ENCODE results near the gene TRIM67.

DNA sequence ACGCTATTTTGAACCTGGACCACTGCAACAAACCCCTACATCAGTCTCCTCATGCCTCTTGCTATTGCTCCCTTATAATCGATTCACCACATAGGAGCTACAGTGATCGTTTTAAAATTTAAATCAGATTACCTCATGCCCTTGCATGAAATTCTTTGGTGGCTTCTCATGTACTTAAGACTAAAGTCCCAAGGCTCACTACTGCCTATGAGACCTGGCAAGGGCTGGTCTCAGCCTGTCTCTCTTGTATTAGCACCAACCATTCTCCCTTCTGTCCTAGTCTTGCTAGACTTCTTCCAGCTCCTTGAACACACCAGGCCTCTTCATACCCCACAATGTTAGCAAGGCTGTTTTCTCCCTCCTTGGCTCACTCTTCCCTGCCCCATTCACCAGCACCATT is 72.6 kb downstream of the TRIM67 start:
- TF ChIP-seq EZH2 (IDR thresholded peaks at IDR 0.05; ENCODE audit: insufficient read depth, poor library complexity, severe bottlenecking): no peak
- TF ChIP-seq EZH2phosphoT487 (IDR thresholded peaks at IDR 0.05; ENCODE audit: insufficient read depth, low read depth): no peak
